WTC11 (cell line): ENCODE data around the gene ABCB4. TPM values are rescaled to one million over a fixed set of nuclear protein-coding genes. Genes with fewer than 3 reads are reported as not detected.

ENCODE experiments used
- ATAC-seq: fragments of 200-7000 bp; cut with Tn5 transposase; 2 replicates; pipeline ENCODE4 v1.10.0; 2021; ENCODE audit warnings: mild to moderate bottlenecking, moderate library complexity
- CTCF ChIA-PET: fragments of 300-600 bp; sonication (Branson Sonifier 250); formaldehyde crosslinking; loops from one replicate; lab custom pipeline; 2021; ENCODE audit warnings: antibody characterized with exemption; lab: Charles Lee
- POLR2A ChIA-PET: fragments of 350-600 bp; sonication (Branson Sonifier 250); formaldehyde crosslinking; loops from one replicate; lab custom pipeline; 2021; ENCODE audit warnings: antibody characterized with exemption; lab: Charles Lee
- DNase-seq: peaks from one replicate; pipeline ENCODE4 v3.0.0; 2021; ENCODE audit warnings: low spot score
- H3K27ac Mint-ChIP-seq: 2 replicates; pipeline ENCODE4 v1.8.0; 2021; ENCODE audit warnings: mixed read lengths
- H3K27me3 Mint-ChIP-seq: 2 replicates; pipeline ENCODE4 v1.8.0; 2021; ENCODE audit warnings: low read depth, mild to moderate bottlenecking, moderate library complexity, mixed read lengths
- H3K36me3 Mint-ChIP-seq: 2 replicates; pipeline ENCODE4 v1.8.0; 2021; ENCODE audit warnings: mixed read lengths
- H3K4me1 Mint-ChIP-seq: 2 replicates; pipeline ENCODE4 v1.8.0; 2022; ENCODE audit warnings: mixed read lengths
- H3K4me3 Mint-ChIP-seq: 2 replicates; pipeline ENCODE4 v1.8.0; 2021; ENCODE audit warnings: mild to moderate bottlenecking, moderate library complexity, mixed read lengths
- H3K9me3 Mint-ChIP-seq: 2 replicates; pipeline ENCODE4 v1.8.0; 2021; ENCODE audit warnings: mixed read lengths
- ARID4B ChIP-seq: sonication (generic); formaldehyde crosslinking; IDR thresholded peaks from 2 replicates; pipeline ENCODE4 v1.8.0; 2023; ENCODE audit warnings: missing genetic modification reagents, mild to moderate bottlenecking, borderline replicate concordance
- CREM ChIP-seq: sonication (generic); formaldehyde crosslinking; IDR thresholded peaks from 2 replicates; pipeline ENCODE4 v1.8.1; 2022; ENCODE audit warnings: mild to moderate bottlenecking, missing genetic modification reagents, moderate library complexity
- CTCF ChIP-seq: fragments of 200-600 bp; IDR thresholded peaks from 2 replicates; pipeline ENCODE4 v1.8.0; 2022; ENCODE audit warnings: antibody characterized with exemption
- GABPB1 ChIP-seq: sonication (generic); formaldehyde crosslinking; IDR thresholded peaks from 2 replicates; pipeline ENCODE4 v1.8.1; 2023; ENCODE audit warnings: mild to moderate bottlenecking, missing genetic modification reagents
- IRF2 ChIP-seq: sonication (generic); formaldehyde crosslinking; IDR thresholded peaks from 2 replicates; pipeline ENCODE4 v1.8.0; 2022; ENCODE audit warnings: low read depth, missing genetic modification reagents, borderline replicate concordance
- MXD4 ChIP-seq: fragments of 250-450 bp; sonication (Bioruptor Pico); IDR thresholded peaks from 2 replicates; pipeline ENCODE4 v1.8.0; 2021; ENCODE audit warnings: mild to moderate bottlenecking, moderate library complexity, borderline replicate concordance
- TP53 ChIP-seq: sonication (generic); formaldehyde crosslinking; IDR thresholded peaks from 2 replicates; pipeline ENCODE4 v1.8.1; 2023; ENCODE audit warnings: mild to moderate bottlenecking, missing genetic modification reagents
- ZBTB43 ChIP-seq: sonication (generic); formaldehyde crosslinking; IDR thresholded peaks from 2 replicates; pipeline ENCODE4 v1.8.1; 2023; ENCODE audit warnings: mild to moderate bottlenecking, missing genetic modification reagents
- ZNF396 ChIP-seq: fragments of 250-450 bp; sonication (Bioruptor Pico); IDR thresholded peaks from 2 replicates; pipeline ENCODE4 v1.8.0; 2021; ENCODE audit warnings: mild to moderate bottlenecking, moderate library complexity, borderline replicate concordance
- ZNF423 ChIP-seq: fragments of 250-450 bp; sonication (Bioruptor Pico); IDR thresholded peaks from 2 replicates; pipeline ENCODE4 v2.1.2; 2022; ENCODE audit warnings: mild to moderate bottlenecking, moderate library complexity
- total RNA-seq: library from RNA; stranded (reverse); gene quantifications from 3 replicates; pipeline ENCODE4 v1.2.3, GENCODE V29; 2021
- TF ChIP-seq, protein P1 (sequence below): fragments of 250-450 bp; sonication (Bioruptor Pico); conservative IDR thresholded peaks from 2 replicates; pipeline ENCODE4 v1.9.0; 2021; ENCODE audit warnings: mild to moderate bottlenecking
- TF ChIP-seq, protein P2 (sequence below): sonication (generic); formaldehyde crosslinking; IDR thresholded peaks from 2 replicates; pipeline ENCODE4 v1.8.1; 2022; ENCODE audit warnings: mild to moderate bottlenecking, missing genetic modification reagents, moderate library complexity, borderline replicate concordance
- TF ChIP-seq, protein P3 (sequence below): sonication (generic); formaldehyde crosslinking; IDR thresholded peaks from 2 replicates; pipeline ENCODE4 v1.8.1; 2023; ENCODE audit warnings: mild to moderate bottlenecking, missing genetic modification reagents

ABCB4 gene
- total RNA-seq, 1 experiment from 2014 or later = 1.2 TPM

DNA sequence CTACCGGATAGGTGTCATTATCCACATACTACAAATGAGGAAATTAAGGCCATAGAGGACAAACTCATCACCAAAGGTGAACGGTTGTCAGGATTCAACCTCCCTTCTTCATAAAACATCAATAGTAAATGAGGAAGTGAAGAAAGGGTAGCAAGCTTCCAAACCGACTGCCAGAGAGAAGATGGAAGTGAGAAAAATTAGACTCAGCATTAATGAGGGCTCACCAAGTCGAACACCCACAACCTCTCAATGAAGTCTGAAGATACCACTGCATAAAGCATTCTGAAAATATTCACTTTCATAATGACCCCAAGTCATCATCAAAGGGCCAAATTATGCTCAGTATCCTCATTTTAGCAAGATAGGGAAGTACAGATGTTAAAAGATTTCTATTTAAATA lies 29.6 kb downstream of the ABCB4 start (continued):
- TF ChIP-seq, protein P1, sequence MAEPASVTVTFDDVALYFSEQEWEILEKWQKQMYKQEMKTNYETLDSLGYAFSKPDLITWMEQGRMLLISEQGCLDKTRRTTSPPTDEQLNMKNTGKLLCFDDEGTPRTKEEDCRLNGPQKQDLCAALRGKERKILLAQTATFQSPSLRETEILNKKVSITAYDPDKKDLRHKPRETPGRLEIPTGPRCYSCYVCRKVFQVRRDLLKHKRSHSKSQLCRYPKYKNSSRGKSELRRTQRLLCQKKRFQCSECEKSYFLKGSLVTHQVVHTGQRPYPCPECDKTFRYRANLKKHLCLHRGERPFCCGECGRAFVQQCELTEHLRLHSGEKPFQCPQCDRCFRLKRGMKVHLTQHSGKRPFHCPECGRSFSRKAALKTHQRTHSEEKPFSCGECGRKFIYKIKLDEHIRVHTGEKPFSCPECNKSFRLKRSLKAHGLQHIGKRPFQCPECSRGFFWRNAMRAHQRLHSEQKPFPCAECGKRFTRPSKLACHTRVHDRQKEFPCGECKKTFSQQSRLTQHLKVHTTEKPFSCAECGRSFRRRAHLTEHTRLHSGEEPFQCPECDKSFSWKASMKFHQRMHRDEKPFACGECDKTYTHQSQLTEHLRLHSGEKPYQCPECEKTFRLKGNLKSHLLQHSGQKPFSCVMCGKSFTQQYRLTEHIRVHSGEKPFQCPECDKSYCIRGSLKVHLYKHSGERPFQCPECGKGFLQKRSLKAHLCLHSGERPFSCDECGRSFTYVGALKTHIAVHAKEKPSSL (CRISPR knock-in tag) = no peak
- TF ChIP-seq ZNF423 (no peak), ZNF396 (CRISPR knock-in tag) (no peak)

DNA sequence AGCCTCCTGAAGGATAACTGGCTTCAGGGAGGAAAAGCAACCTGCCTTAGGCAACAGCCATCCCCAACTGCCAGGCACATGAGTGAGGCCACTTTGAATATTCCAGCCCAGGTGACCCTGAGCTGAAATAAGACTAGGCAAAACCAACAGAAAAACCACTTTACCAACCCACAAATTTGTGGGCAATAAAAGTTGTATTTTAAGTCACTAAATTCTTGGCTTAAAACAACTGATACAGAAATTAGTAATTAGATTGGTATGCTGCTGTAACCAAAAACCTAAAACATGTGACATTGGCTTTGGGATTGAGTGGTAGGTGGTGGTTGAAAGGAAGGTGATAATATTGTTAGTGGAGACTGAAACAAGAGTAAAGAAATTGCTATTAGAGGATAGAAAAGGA lies 39.9 kb downstream of the ABCB4 start:
- Mint-ChIP-seq H3K27ac (no peak overlapping the region), H3K4me1 (peaks cover 18% of the 10 kb centered on the region), H3K4me3 (no peak overlapping the region), H3K9me3 (no peaks in the 10 kb centered on the region), H3K36me3 (no peaks in the 10 kb centered on the region), H3K27me3 (no peaks in the 10 kb centered on the region)
- CTCF ChIA-PET = no interaction called here
- no peak for TF ChIP-seq CTCF
- TF ChIP-seq TP53 = no peak
- TF ChIP-seq CREM (CRISPR knock-in tag) = no peak
- TF ChIP-seq ZBTB43 (CRISPR knock-in tag) = no peak
- no peak for TF ChIP-seq GABPB1 (CRISPR knock-in tag)
- TF ChIP-seq, protein P2, sequence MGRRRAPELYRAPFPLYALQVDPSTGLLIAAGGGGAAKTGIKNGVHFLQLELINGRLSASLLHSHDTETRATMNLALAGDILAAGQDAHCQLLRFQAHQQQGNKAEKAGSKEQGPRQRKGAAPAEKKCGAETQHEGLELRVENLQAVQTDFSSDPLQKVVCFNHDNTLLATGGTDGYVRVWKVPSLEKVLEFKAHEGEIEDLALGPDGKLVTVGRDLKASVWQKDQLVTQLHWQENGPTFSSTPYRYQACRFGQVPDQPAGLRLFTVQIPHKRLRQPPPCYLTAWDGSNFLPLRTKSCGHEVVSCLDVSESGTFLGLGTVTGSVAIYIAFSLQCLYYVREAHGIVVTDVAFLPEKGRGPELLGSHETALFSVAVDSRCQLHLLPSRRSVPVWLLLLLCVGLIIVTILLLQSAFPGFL = no peak
- TF ChIP-seq IRF2 (CRISPR knock-in tag) = no peak
- TF ChIP-seq, protein P3, sequence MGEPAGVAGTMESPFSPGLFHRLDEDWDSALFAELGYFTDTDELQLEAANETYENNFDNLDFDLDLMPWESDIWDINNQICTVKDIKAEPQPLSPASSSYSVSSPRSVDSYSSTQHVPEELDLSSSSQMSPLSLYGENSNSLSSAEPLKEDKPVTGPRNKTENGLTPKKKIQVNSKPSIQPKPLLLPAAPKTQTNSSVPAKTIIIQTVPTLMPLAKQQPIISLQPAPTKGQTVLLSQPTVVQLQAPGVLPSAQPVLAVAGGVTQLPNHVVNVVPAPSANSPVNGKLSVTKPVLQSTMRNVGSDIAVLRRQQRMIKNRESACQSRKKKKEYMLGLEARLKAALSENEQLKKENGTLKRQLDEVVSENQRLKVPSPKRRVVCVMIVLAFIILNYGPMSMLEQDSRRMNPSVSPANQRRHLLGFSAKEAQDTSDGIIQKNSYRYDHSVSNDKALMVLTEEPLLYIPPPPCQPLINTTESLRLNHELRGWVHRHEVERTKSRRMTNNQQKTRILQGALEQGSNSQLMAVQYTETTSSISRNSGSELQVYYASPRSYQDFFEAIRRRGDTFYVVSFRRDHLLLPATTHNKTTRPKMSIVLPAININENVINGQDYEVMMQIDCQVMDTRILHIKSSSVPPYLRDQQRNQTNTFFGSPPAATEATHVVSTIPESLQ (CRISPR knock-in tag) = no peak
- TF ChIP-seq MXD4 = no peak
- no peak for TF ChIP-seq ARID4B
- POLR2A ChIA-PET = no interaction called here
- DNase-seq = no peak
- ATAC-seq = no peak; the same call in 1 of the 2 replicates
